Astrocyte (in vitro differentiated cells and primary cell): Measurements from ENCODE around the gene RBM38.

ENCODE experiments used
- CTCF ChIP-seq: IDR thresholded peaks from 2 replicates; pipeline ENCODE4 v1.5.1; 2011; ENCODE audit warnings: low read depth, mild to moderate bottlenecking, inconsistent platforms, low read length, moderate library complexity; ENCODE audit not compliant: insufficient read depth
- EZH2 ChIP-seq: IDR thresholded peaks from 2 replicates; pipeline ENCODE4 v1.6.1; 2012; ENCODE audit warnings: mild to moderate bottlenecking, low read length, inconsistent platforms; ENCODE audit not compliant: insufficient read depth

- TF ChIP-seq CTCF (no peak), EZH2 (no peak)
Observed at GRCh38 chr20:57395111-57395966, 4.1 kb downstream of the RBM38 start.
